Loucy (cell line): ENCODE measurements around the gene MGAT4C.

ENCODE experiments used
- H2AFZ ChIP-seq: fragments of 200-600 bp; sonication (generic); 2 replicates; pipeline ENCODE4 v1.6.0; 2016; ENCODE audit warnings: antibody characterized with exemption, mild to moderate bottlenecking, low read length, moderate library complexity
- H3F3A ChIP-seq: fragments of 200-600 bp; 2 replicates; pipeline ENCODE4 v1.6.0; 2016; ENCODE audit warnings: antibody characterized with exemption, low read depth, mild to moderate bottlenecking
- H3K27me3 ChIP-seq: fragments of 200-600 bp; sonication (generic); 2 replicates; pipeline ENCODE4 v1.6.1; 2014; ENCODE audit warnings: low read length, mild to moderate bottlenecking; ENCODE audit not compliant: insufficient read depth, poor library complexity, severe bottlenecking
- H3K36me3 ChIP-seq: fragments of 200-600 bp; sonication (generic); 2 replicates; pipeline ENCODE4 v1.6.1; 2016; ENCODE audit warnings: low read length; ENCODE audit not compliant: insufficient read depth
- H3K4me1 ChIP-seq: fragments of 200-600 bp; sonication (generic); 2 replicates; pipeline ENCODE4 v1.5.1; 2014; ENCODE audit warnings: low read length, mild to moderate bottlenecking; ENCODE audit not compliant: insufficient read depth, poor library complexity, severe bottlenecking
- H3K4me2 ChIP-seq: fragments of 200-600 bp; sonication (generic); 2 replicates; pipeline ENCODE4 v1.6.0; 2014; ENCODE audit warnings: antibody characterized with exemption, low read length, low read depth, mild to moderate bottlenecking; ENCODE audit not compliant: poor library complexity, severe bottlenecking
- H3K4me3 ChIP-seq: fragments of 200-600 bp; sonication (generic); 2 replicates; pipeline ENCODE4 v1.5.1; 2014; ENCODE audit warnings: low read length, mild to moderate bottlenecking, mixed read lengths; ENCODE audit not compliant: poor library complexity, severe bottlenecking
- H3K79me2 ChIP-seq: fragments of 200-600 bp; sonication (generic); 2 replicates; pipeline ENCODE4 v1.6.1; 2014; ENCODE audit warnings: low read length; ENCODE audit not compliant: insufficient read depth
- H3K9ac ChIP-seq: fragments of 200-600 bp; sonication (generic); 2 replicates; pipeline ENCODE4 v1.6.0; 2014; ENCODE audit warnings: mild to moderate bottlenecking, low read depth, low read length, moderate library complexity; ENCODE audit not compliant: poor library complexity, severe bottlenecking
- H3K9me2 ChIP-seq: fragments of 200-600 bp; sonication (generic); replicated peaks from 2 replicates; pipeline ENCODE4 v1.6.1; 2016; ENCODE audit warnings: low read depth, low read length, mixed read lengths
- H3K9me3 ChIP-seq: fragments of 200-600 bp; sonication (generic); 2 replicates; pipeline ENCODE4 v1.6.1; 2014; ENCODE audit warnings: mild to moderate bottlenecking, antibody characterized with exemption, low read length, low read depth; ENCODE audit not compliant: insufficient read depth
- H4K20me1 ChIP-seq: fragments of 200-600 bp; sonication (generic); 2 replicates; pipeline ENCODE4 v1.6.0; 2014; ENCODE audit warnings: antibody characterized with exemption, low read length, mild to moderate bottlenecking; ENCODE audit not compliant: insufficient read depth, poor library complexity, severe bottlenecking
- EZH2phosphoT487 ChIP-seq: fragments of 200-600 bp; IDR thresholded peaks from 2 replicates; pipeline ENCODE4 v1.6.1; 2018; ENCODE audit warnings: antibody characterized with exemption, mild to moderate bottlenecking, moderate library complexity, borderline replicate concordance
- TF ChIP-seq, protein P1 (sequence below): fragments of 200-600 bp; sonication (generic); conservative IDR thresholded peaks from 2 replicates; pipeline ENCODE4 v1.5.1; 2014; ENCODE audit warnings: mild to moderate bottlenecking, antibody characterized with exemption, low read length

MGAT4C gene

DNA sequence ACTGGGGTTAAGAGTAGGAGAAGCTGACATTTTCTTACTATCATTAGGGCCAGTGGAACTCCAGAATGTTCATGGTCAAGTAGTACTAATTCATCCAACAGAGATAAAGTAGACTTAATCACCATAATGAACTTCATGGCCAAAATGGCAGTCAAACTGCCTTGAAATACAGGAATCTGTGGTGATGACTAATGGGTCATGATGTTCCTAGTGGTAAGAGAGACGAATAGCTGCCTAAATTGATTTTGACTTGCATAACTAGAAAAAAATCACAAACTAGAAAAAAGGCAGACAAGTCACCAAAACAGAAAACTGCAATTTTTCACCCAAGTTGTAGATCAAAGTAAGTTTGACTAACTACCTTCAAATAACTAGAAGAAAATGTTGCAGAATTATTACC is 138.5 kb downstream of the MGAT4C start:
- H3K4me3 ChIP-seq = no peak overlapping the region
- no peaks in the 10 kb centered on the region for H3F3A ChIP-seq
- H3K4me1 ChIP-seq = no peaks in the 10 kb centered on the region
- H3K4me2 ChIP-seq = no peak overlapping the region
- no peaks in the 10 kb centered on the region for H3K9me2 ChIP-seq
- H3K9ac ChIP-seq = no peak overlapping the region
- TF ChIP-seq EZH2phosphoT487 = no peak
- TF ChIP-seq, protein P1, sequence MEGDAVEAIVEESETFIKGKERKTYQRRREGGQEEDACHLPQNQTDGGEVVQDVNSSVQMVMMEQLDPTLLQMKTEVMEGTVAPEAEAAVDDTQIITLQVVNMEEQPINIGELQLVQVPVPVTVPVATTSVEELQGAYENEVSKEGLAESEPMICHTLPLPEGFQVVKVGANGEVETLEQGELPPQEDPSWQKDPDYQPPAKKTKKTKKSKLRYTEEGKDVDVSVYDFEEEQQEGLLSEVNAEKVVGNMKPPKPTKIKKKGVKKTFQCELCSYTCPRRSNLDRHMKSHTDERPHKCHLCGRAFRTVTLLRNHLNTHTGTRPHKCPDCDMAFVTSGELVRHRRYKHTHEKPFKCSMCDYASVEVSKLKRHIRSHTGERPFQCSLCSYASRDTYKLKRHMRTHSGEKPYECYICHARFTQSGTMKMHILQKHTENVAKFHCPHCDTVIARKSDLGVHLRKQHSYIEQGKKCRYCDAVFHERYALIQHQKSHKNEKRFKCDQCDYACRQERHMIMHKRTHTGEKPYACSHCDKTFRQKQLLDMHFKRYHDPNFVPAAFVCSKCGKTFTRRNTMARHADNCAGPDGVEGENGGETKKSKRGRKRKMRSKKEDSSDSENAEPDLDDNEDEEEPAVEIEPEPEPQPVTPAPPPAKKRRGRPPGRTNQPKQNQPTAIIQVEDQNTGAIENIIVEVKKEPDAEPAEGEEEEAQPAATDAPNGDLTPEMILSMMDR = no peak
- no peaks in the 10 kb centered on the region for H3K79me2 ChIP-seq
- no peak overlapping the region for H2AFZ ChIP-seq
- no peaks in the 10 kb centered on the region for H4K20me1 ChIP-seq
- H3K36me3 ChIP-seq = no peaks in the 10 kb centered on the region
- no peaks in the 10 kb centered on the region for H3K9me3 ChIP-seq
- no peaks in the 10 kb centered on the region for H3K27me3 ChIP-seq

GRCh38 chr12:86104087-86104486 is 152.1 kb downstream of the MGAT4C start:
- Histone ChIP-seq H2AFZ (no peak overlapping the region), H3K36me3 (no peaks in the 10 kb centered on the region), H3K4me1 (no peaks in the 10 kb centered on the region), H3K4me2 (no peak overlapping the region), H3K9me3 (no peaks in the 10 kb centered on the region), H3K9me2 (no peaks in the 10 kb centered on the region), H3K9ac (no peak overlapping the region), H3F3A (no peaks in the 10 kb centered on the region), H3K27me3 (no peaks in the 10 kb centered on the region), H3K79me2 (no peaks in the 10 kb centered on the region), H4K20me1 (no peaks in the 10 kb centered on the region), H3K4me3 (no peak overlapping the region)
- TF ChIP-seq, protein P1 = no peak
- no peak for TF ChIP-seq EZH2phosphoT487

- H3K4me3 ChIP-seq = no peak overlapping the region
- no peak overlapping the region for H3K4me2 ChIP-seq
- H3K4me1 ChIP-seq = no peaks in the 10 kb centered on the region
- no peaks in the 10 kb centered on the region for H3K9me2 ChIP-seq
- no peaks in the 10 kb centered on the region for H3F3A ChIP-seq
- no peaks in the 10 kb centered on the region for H3K9me3 ChIP-seq
- no peaks in the 10 kb centered on the region for H3K79me2 ChIP-seq
- no peaks in the 10 kb centered on the region for H3K27me3 ChIP-seq
- H3K9ac ChIP-seq = no peak overlapping the region
- H2AFZ ChIP-seq = no peak overlapping the region
- TF ChIP-seq EZH2phosphoT487 = no peak
- TF ChIP-seq, protein P1 = no peak
- H3K36me3 ChIP-seq = no peaks in the 10 kb centered on the region
- no peaks in the 10 kb centered on the region for H4K20me1 ChIP-seq
Observed at GRCh38 chr12:86097161-86097560, 159.0 kb downstream of the MGAT4C start.
